Suppressor macrophage treated with lipopolysaccharide for 4 hours (primary cell): ENCODE results near the gene PSME1.

Experiments
- DNase-seq: peaks from one replicate; pipeline ENCODE4 v3.0.0-alpha.2; 2020

Gene PSME1

DNA sequence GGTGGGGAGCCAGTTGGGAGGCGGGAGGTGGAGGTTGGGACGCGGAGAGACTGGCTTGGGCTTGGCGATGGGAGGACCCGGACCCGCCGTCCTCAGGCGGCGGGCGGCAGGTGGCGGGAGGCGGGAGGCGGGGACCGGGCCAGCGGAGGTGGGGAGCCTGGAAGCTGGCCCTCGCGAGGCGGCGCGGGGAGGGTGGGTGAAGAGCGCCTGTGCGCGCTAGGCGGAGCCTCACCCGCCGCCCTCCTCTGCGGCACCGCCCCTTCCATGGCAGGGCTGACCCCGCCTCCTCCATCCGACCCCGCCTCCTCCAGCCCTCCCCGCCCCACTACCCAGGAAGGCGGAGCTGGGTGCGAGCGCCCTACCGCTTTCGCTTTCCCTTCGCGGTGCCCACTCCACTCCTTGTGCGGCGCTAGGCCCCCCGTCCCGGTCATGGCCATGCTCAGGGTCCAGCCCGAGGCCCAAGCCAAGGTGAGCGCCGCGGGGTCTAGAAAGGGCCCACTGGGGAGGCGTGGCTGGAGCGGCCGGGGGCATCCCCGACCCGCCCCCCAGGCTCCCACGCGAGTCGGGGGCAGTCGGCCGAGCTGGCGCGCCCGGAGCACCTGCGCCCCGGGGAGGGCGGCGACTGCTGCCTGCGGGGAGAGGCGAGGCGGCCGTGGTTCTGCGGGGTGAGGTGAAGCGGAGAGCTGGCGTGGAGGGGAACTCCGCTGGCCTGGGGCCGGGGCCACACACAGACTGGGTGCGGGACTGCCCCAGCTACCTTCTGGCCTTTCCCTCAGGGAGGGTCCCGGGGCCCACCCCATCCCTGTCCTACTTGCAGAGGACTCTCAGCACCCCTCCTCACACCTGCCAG lies at the start of gene PSME1:
Gene PSME1 (plus strand): TSS at position 361 of the 850 bp plus-strand sequence. CDS start 69 bp downstream, at position 430.
- peak; percentile 96 for DNase-seq

- no peak for DNase-seq
Observed at GRCh38 chr14:24087004-24087403, 49.0 kb upstream of the PSME1 start.

DNA sequence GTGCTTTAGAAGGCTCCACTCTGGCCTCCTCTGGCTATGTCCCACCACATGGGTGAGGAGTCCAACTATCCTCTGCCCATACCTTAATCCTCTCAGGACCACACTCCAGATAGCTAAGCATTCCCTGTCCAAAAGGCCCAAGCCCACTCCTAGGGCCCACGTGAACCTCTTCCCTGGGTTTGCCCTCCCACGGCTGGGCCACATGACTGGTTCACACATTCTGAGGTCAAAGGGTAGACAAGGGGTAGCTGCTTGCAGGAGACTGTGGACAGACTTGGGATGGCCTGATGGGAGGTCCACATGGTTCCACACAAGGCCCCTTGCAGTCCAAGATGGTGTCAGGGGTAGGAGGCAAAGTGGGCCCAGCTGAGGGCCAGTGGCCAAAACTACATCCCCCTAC lies 47.9 kb upstream of the PSME1 start:
- no peak for DNase-seq

DNA sequence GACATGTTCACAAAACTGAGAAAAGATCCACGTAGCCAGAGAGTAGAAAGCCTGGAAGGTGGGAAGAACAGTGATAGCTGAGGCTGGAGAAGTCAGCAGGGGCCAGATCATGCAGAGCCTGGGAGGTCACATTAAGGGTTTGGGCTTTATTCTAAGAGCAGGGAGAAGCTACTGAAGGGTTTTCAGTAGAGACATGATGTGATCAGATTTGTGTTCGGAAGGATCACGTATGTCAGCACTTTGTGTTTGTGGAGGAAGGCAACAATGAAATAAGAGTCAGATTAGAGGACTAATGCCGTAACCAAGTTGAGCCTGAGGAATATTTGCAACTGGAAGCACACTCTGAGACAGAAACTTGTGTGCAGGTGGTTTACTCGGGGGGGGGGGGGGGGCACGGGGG lies 46.1 kb upstream of the PSME1 start:
- DNase-seq = no peak

GRCh38 chr14:24092110-24092504 lies 43.9 kb upstream of the PSME1 start:
- no peak for DNase-seq

DNA sequence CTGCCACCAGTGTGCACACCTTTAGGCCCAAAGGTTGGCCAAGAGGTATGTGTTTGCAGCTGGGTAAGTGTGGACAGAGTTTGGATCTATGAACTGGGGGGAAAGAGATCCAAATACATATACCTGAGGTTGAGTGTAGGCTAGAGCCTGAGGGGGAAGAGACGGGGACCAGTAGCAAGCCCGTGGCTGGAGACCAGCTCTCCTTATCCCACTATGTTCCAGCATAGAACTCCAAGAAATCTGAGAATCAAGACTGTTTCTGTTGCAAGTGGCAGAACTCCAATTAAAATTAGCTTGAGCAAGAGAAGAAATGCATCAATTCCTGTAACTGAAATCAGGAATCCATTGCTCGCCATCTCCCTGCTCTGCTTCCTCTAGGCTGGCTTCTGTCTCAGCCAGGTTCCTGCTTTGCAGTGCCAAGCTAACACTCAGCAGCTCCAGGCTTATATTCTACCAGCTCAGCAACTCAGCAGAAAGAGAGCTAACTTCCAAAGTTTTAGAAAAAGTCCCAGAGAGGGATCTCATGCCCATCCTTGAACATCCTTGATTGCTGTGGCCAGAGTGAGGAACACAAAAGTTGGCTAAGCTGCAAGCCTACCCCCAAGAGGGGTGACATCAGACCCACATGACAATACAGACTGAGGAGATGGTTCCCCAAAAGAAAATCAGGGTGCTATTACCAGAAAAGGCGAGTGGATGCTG lies 43.3 kb upstream of the PSME1 start:
- DNase-seq = peak; percentile 58

- no peak for DNase-seq
Observed at GRCh38 chr14:24093207-24093900, 42.6 kb upstream of the PSME1 start.

DNA sequence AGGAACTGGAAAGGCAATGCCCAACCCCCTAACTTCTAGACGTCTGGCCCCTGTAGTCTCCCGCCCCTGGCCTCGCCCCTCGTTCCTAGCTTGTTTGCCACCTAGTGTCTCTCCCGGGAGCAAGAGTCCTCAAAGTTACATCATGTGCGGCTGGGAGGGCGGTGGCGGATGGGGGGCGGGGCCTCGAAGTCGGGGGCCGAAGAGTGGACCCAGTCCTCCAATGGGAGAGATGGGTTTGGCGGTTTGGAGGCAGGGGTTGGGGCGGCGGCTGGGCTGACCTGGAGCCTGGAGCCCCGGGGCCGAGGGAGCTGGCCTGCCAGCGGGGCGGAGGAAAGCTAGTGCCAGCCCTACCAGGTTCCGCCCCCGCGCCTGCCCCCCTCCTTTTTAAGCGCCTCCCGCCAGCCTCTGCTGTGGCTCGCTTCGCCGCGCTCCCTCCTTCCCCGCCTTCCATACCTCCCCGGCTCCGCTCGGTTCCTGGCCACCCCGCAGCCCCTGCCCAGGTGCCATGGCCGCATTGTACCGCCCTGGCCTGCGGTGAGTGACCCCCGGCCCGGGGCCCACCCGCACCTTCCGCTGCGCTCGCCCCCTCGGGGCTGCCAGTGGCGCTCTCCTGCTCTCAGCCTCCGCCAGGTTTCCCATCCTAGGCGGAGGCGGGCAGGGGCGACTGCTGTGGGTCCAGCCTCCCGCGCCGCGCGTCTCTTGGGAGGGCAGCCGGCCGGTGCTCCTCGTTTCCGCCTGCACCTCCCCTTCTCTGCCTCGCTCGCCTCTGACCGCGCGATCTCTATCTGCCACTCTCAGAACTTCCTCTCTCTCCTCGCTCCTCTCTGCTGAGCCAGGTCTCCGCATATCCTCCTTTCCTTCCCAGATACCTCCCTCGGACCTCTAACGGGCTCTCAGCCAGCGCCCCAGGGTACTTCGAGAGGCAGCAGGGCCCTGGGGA lies 41.8 kb upstream of the PSME1 start, which contains the start of gene PCK2:
Gene PCK2 (plus strand): TSS at position 411 of the 940 bp plus-strand sequence. CDS start 95 bp downstream, at position 506.
- DNase-seq = peak; percentile 93

- DNase-seq = no peak
Observed at GRCh38 chr14:24094841-24095270, 41.1 kb upstream of the PSME1 start.

GRCh38 chr14:24095271-24096068 lies 40.5 kb upstream of the PSME1 start:
- peak; percentile 82 for DNase-seq

GRCh38 chr14:24096545-24097181 lies 39.3 kb upstream of the PSME1 start:
- DNase-seq = no peak

GRCh38 chr14:24098229-24098926 lies 37.6 kb upstream of the PSME1 start:
- DNase-seq = no peak

DNA sequence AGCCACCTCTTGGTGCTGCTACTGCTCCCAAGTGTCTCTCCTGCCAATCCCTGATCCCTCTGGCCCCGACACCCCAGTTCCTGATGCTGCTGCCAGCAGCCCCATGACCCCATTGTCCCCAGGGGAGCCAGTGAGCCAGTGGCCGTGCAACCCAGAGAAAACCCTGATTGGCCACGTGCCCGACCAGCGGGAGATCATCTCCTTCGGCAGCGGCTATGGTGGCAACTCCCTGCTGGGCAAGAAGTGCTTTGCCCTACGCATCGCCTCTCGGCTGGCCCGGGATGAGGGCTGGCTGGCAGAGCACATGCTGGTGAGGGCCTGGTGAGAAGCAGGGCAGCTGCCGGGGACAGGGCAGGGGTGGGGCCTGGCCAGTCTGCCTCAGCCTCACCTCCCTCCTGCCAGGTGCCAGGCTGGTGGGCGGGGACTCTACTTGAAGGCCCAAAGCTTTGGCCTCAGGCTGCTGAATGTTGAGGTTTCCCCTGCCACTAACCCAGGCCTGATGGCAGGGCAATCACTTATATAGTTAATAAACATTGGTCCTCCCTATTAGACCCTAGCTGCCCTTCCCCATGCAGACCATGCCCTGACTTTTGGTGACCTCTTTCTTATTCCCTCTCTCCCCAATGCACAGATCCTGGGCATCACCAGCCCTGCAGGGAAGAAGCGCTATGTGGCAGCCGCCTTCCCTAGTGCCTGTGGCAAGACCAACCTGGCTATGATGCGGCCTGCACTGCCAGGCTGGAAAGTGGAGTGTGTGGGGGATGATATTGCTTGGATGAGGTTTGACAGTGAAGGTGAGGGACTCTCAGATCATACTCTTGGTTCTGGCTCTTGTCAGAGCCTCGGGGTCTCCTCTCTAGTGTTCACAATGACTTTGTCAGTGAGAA lies 36.8 kb upstream of the PSME1 start:
- no peak for DNase-seq

DNA sequence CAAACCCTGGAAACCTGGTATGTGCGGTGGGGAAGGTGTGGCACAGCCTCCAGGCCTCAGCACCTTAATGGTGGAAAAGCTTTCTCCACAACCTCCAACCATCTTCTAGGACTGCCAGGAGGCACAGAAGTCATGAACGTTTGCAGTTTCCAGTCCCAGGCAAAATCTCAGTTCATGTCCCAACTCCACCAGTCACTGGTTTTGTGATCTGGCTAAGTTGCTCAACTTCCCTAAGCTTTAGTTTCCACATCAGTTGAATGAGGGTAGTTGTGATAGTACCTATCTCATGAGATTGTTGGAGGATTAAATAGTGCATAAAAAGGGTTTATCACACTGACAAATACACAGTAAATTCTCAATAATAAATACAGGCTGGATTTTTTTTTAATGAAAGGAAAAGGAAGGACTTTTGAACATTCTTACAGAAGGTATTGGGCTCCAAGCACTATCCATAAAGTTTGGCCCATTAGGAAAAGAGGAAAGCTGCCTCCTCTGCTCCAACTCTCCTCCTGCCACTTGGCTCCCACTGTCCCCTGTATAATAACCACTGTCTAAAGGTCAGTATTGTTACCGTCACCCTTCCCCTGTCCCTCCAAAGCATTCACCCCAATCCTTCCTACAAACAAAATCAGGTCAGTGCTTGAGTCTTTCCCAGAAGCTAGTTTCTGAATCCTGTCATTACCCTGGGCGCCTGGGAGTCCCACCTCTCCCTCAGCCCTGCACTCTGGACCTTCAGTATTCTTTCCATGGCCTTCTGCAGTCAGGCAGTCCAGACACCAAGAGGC lies 35.6 kb upstream of the PSME1 start:
- peak; percentile 32 for DNase-seq

- no peak for DNase-seq
Observed at GRCh38 chr14:24100982-24101494, 35.0 kb upstream of the PSME1 start.

DNA sequence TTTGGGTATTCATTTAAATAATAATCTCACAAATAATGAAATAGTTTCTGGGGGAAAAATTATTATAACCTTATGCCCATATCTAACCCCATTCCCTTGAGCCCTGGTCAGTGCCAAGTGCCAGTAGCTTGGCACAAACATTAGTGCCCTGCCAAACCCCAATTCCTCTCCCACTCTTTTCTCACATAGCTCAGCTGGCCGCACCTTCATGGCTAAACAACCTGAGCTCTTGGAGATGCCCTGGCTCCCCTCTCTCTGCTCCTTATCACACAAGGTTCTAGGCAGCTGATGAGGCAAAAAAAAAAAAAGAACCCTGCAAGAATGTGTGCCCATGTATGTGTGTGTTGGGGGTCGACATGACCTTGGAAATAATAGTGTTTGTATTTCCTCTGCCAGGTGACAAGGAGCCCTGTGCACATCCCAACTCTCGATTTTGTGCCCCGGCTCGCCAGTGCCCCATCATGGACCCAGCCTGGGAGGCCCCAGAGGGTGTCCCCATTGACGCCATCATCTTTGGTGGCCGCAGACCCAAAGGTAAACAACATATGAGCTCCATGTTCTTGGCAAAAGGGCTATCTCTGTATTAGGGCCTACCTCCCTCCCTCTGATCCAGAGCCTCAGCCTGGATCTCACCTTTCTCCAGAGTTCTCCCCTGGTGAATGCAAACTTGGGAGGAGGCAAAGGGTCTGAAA lies 33.5 kb upstream of the PSME1 start:
- DNase-seq = no peak

- DNase-seq = no peak
Observed at GRCh38 chr14:24103451-24103850, 32.5 kb upstream of the PSME1 start.
